NT2/D1 (cell line): Measurements from ENCODE around the gene MYO1A.
"Not testable (repeated sequence)": the region's sequence is repeated elsewhere in the genome, so short reads cannot be mapped to it uniquely, and the experiment has no call there.

ENCODE experiments used
- DNase-seq: peaks from one replicate; pipeline ENCODE4 v3.0.0-alpha.2; 2011; ENCODE audit warnings: low read depth, low spot score
- H3K27me3 ChIP-seq: 2 replicates; pipeline ENCODE4 v1.6.0; 2011; ENCODE audit warnings: mild to moderate bottlenecking; ENCODE audit not compliant: insufficient read length, insufficient read depth
- H3K36me3 ChIP-seq: 2 replicates; pipeline ENCODE4 v1.6.1; 2011; ENCODE audit warnings: mild to moderate bottlenecking, low read length, mixed read lengths; ENCODE audit not compliant: insufficient read depth, insufficient read length
- H3K4me1 ChIP-seq: 2 replicates; pipeline ENCODE4 v1.5.1; 2011; ENCODE audit not compliant: insufficient read depth, insufficient read length
- H3K4me3 ChIP-seq: 2 replicates; pipeline ENCODE4 v1.5.1; 2011; ENCODE audit warnings: low read depth; ENCODE audit not compliant: insufficient read length
- H3K9ac ChIP-seq: 2 replicates; pipeline ENCODE4 v1.6.0; 2011; ENCODE audit warnings: low read depth; ENCODE audit not compliant: insufficient read length
- H3K9me3 ChIP-seq: 2 replicates; pipeline ENCODE4 v1.5.1; 2011; ENCODE audit warnings: mild to moderate bottlenecking, low read length; ENCODE audit not compliant: insufficient read depth
- SUZ12 ChIP-seq: IDR thresholded peaks from 2 replicates; pipeline ENCODE4 v1.6.1; 2011; ENCODE audit not compliant: insufficient read length, insufficient read depth; ENCODE audit errors: extremely low read depth
- YY1 ChIP-seq: IDR thresholded peaks from 2 replicates; pipeline ENCODE4 v1.6.1; 2011; ENCODE audit not compliant: insufficient read length, insufficient read depth
- ZNF274 ChIP-seq: IDR thresholded peaks from 2 replicates; pipeline ENCODE4 v1.6.1; 2011; ENCODE audit warnings: mild to moderate bottlenecking, low read depth, low read length

The MYO1A gene

DNA sequence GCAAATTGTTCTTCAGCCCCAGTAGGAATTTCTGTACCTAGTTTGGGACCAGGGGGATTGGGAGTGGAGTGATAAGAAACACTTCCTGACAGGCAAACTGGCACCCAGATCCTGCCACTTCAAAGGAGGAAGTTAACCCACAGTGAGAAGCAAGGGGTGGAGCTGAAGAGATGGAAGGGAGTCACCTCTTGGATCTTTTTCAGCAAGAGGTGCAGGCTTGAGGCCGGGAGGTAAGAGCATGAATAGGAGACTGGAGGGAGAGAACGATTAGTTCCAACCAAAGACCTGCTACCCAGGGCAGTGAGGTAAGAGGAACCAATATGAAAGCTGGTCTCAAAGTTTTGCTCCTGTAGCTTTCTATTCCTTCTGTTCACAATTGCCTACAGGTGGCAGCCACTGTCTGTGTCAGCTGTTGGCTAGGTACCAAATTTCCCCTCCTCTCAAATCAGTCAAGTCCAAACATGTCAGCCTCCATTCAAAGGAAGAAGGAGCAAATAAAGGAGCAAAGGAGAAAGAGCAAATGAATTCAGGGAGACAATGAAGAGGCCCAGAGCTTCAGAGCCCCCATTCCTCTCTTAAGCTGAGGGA, 18.7 kb downstream of the MYO1A start:
- Histone ChIP-seq H3K4me1 (peaks cover 10% of the 10 kb centered on the region), H3K4me3 (no peak overlapping the region), H3K9me3 (no peaks in the 10 kb centered on the region), H3K36me3 (no peaks in the 10 kb centered on the region), H3K27me3 (no peaks in the 10 kb centered on the region), H3K9ac (no peak overlapping the region)
- no peak for DNase-seq
- no peak for TF ChIP-seq ZNF274
- no peak for TF ChIP-seq YY1
- TF ChIP-seq SUZ12 = no peak

DNA sequence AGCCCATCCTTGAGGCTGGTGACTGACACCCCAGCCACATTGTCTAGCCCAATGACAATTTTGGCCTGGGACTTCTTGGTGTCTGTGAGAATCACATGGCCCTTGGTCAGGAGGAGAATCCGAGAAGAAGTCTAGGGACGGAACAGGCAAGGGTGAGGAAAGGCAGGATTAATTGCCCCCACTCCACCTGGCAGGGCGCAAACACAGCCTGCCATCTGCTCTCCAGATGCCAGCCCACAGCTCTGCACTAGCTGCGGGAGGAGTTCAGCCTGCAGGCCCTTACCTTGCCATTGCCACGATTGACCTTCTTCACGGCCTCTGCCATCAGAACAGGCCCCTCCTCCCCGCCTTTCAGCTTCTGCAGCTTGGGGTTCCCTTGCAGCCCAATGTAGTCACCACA, 20.5 kb downstream of the MYO1A start:
- Histone ChIP-seq H3K9ac (no peak overlapping the region), H3K9me3 (no peaks in the 10 kb centered on the region), H3K27me3 (no peaks in the 10 kb centered on the region), H3K4me1 (peaks cover 8% of the 10 kb centered on the region), H3K4me3 (no peak overlapping the region), H3K36me3 (no peaks in the 10 kb centered on the region)
- TF ChIP-seq SUZ12 = no peak
- no peak for TF ChIP-seq ZNF274
- TF ChIP-seq YY1 = no peak
- no peak for DNase-seq

DNA sequence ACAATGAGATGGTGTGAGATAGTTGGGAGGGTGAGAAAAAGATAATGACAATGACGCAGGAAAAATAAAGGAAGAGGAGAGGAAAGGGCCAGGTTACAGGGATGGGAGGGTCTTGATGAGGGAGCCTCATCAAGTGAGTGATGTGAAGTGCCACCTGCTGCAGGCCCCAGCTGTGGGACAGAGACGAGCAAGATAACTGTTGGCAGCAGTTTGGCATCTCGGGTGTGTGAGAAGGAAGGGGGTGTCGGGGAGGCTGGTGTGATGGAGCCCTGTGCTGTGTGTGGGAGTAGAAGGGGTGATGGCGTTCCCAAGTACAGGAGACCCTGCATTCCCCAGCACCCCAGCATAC, 22.1 kb downstream of the MYO1A start:
- H3K9me3 ChIP-seq = no peaks in the 10 kb centered on the region
- H3K9ac ChIP-seq = no peak overlapping the region
- H3K36me3 ChIP-seq = no peaks in the 10 kb centered on the region
- peaks cover 8% of the 10 kb centered on the region for H3K4me1 ChIP-seq
- no peak for DNase-seq
- H3K27me3 ChIP-seq = no peaks in the 10 kb centered on the region
- no peak overlapping the region for H3K4me3 ChIP-seq
- no peak for TF ChIP-seq SUZ12
- TF ChIP-seq YY1 = no peak
- TF ChIP-seq ZNF274 = no peak

DNA sequence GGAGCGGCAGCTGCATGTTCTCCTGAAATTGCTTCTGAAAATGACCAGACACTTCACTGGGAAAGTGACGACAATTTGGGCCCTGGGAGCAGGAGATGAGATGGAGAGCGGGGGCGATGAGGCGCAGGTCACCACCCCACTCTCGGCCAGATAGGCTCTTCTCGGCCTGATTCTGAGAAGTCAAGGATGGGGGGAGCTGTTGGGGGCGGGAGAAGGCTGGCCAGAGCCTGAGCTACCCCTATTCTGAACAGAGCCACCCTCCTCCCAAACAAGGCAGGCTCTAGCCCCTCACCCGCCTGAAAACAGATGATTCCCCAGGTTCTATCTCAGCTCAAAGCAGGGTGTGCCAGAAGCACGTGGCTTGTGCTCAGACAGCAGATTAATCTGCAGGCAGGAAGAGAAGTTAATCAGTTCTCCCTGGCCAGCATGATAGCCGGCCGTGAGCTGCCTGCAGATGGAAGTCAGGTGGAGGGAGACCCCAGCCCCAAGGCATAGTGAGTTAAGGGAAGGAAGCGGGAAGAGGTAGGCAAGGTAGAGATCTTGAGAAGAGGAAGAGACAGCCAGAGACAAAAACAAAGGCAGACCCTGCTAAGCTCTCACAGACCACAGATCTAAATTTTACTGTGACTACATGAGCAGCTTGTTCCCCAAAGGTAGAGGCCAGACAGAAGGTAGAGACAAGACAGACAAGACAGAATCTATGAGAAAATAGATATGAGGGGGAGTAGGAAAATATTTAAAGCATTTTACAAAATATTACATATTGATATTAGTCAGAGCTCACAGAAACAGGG, 22.7 kb downstream of the MYO1A start:
- no peak for DNase-seq

DNA sequence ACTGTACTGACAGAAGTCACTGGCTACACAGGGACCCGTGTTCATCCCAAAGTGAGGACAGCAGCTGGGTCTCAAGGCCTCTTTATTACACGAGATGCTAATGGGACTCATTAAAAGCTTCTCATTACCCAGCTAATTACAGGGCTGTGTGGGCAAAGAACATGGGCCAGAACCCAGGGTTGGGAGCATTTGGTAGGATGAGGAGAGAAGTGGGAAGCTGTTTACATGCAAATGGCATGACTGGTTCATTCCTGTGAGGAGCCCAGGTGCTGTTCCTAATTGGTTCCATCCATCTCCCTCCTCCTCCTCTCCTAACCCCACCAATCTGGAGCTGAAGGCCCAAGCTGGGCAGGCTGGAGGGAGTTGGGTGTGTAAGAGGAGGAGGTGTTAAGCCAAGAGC, 24.7 kb downstream of the MYO1A start:
- Histone ChIP-seq H3K4me1 (peaks cover 8% of the 10 kb centered on the region), H3K9ac (no peak overlapping the region), H3K27me3 (no peaks in the 10 kb centered on the region), H3K36me3 (no peaks in the 10 kb centered on the region), H3K4me3 (no peak overlapping the region), H3K9me3 (no peaks in the 10 kb centered on the region)
- TF ChIP-seq YY1 (no peak), ZNF274 (no peak), SUZ12 (no peak)
- no peak for DNase-seq

More for the DNA sequence above, 22.7 kb downstream of the MYO1A start:
- H3K4me1 ChIP-seq = peaks cover 8% of the 10 kb centered on the region
- H3K9ac ChIP-seq = no peak overlapping the region
- H3K36me3 ChIP-seq = no peaks in the 10 kb centered on the region
- H3K9me3 ChIP-seq = no peaks in the 10 kb centered on the region
- H3K27me3 ChIP-seq = no peaks in the 10 kb centered on the region
- TF ChIP-seq YY1 = no peak
- no peak for TF ChIP-seq SUZ12
- TF ChIP-seq ZNF274 = no peak
- H3K4me3 ChIP-seq = no peak overlapping the region

DNA sequence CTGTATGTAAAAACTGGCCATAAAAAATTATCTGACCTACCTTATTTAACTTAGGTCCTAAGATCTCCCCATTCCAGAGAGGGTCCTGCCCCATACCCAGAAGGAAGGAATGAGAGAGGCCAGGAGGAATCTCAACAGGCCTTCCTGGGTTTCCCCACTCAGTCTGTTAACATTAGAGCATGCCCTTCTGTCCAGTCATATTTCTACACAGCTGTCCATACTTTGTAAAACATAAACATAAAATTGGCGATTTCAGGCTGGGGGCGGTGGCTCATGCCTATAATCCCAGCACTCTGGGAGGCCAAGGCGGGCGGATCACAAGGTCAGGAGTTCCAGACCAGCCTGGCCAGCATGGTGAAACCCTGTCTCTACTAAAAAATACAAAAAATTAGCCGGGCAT, 27.6 kb downstream of the MYO1A start:
- H3K4me1 ChIP-seq, DNase-seq, H3K9ac ChIP-seq, H3K9me3 ChIP-seq, H3K36me3 ChIP-seq, H3K4me3 ChIP-seq, H3K27me3 ChIP-seq: not testable (repeated sequence)

DNA sequence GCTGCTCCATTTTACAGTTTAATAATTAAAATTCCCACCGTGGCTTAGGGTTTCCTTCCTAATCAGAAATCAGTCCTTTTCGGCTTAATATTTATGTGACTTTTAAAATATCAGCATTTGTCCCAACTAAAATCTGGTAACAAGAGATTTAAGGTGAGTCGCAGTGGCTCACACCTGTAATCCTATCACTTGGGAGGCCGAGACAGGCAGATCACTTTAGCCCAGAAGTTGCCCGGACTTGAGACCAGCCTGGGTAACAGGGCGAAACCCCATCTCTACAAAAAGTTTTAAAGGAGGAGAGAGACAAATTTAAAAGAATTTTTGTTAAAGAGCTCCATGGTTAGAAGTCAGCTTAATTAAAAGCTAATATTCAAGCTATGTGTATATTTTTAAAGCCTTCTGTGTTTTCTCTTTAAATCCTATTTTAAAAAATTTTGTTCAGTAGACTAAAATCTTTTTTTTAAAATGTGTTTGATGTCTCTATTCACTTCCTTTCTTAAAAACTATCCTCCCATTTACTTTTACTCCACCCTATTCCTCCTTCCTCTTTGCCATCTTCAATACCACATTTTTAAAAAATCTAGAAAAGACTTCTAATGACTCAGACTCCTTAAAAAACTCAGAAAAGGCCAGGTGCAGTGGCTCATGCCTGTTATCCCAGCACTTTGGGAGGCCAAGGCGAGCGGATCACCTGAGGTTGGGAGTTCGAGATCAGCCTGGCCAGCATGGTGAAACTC, 29.8 kb downstream of the MYO1A start:
- Histone ChIP-seq H3K4me3 (no peak overlapping the region), H3K27me3 (no peaks in the 10 kb centered on the region), H3K4me1 (peaks cover 5% of the 10 kb centered on the region), H3K9me3 (no peaks in the 10 kb centered on the region), H3K9ac (no peak overlapping the region), H3K36me3 (no peaks in the 10 kb centered on the region)
- TF ChIP-seq SUZ12 = no peak
- no peak for DNase-seq
